ENCODE results near the gene CCL22.

Gene CCL22

GRCh38 chr16:57364143-57364542, 5.6 kb downstream of the CCL22 start:
- no peak for DNase-seq (ENCODE audit: low read depth in 2 of 2)

GRCh38 chr16:57366544-57367040, 8.0 kb downstream of the CCL22 start:
- no peak overlapping the region for H3K4me3 ChIP-seq (replicated peaks in 1 of 2; ENCODE audit: low read depth in 2 of 2, low read length in 2 of 2)
- DNase-seq (ENCODE audit: low read depth in 2 of 2): peak in 1 of 2 donors; percentile 26
- no peak for TF ChIP-seq CTCF (IDR thresholded peaks at IDR 0.05; ENCODE audit: low read depth, low read length)

More at GRCh38 chr16:57364143-57364542, 5.6 kb downstream of the CCL22 start:
- no peak for TF ChIP-seq CTCF (IDR thresholded peaks at IDR 0.05; ENCODE audit: low read depth, low read length)
- H3K4me3 ChIP-seq (replicated peaks in 1 of 2; ENCODE audit: low read depth in 2 of 2, low read length in 2 of 2): no peak overlapping the region

- no peak overlapping the region for H3K4me3 ChIP-seq (replicated peaks in 1 of 2; ENCODE audit: low read depth in 2 of 2, low read length in 2 of 2)
- peak; percentile 11 to 14 for DNase-seq (ENCODE audit: low read depth in 2 of 2)
- no peak for TF ChIP-seq CTCF (IDR thresholded peaks at IDR 0.05; ENCODE audit: low read depth, low read length)
Measured at GRCh38 chr16:57367116-57367752, 8.7 kb downstream of the CCL22 start.

DNA sequence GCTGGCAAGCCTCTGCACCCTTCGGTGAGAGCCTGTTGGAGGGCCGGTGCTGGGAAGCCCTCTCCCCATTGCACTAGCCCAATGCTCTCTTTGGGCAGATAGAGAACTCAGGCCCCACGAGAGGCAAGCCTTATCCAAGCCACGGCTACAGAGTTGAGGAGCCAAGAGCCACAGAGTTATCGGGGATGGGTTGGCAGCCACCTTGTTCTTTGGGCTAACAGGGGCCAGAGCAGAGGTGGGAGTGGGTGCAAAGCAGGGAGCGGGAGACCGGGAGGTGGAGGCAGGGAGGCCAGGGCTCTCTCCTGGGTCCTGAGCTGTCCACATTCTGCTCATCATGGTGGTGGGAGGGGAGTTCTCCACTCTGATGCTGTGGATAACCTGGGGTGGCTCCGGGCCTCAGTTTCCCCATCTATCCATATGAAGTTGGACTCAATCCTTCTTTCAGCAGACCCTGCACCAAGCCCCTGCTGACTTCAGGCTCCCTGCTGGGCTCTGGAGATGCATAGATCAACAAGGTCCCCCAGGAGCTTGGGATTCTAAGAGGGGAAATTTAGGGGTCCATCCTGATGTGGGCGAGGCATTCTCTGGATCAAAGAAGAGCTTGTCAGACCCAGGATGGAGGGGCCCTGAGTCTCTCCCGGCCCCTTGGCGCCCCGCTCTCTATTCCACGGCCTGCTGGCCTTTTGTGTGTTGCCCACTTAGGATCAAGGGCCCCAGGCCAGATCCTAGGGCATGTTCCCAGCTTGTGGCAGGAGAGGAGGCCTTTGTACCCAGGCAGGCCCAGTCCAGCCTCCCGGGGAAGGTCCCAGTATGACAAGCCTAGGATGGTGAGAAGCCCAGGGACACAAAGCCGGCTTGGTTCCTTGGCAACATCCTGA, 13.2 kb downstream of the CCL22 start:
- no peak for TF ChIP-seq CTCF (IDR thresholded peaks at IDR 0.05; ENCODE audit: low read depth, low read length)
- peak in 1 of 2 donors; percentile 16 for DNase-seq (ENCODE audit: low read depth in 2 of 2)
- no peak overlapping the region for H3K4me3 ChIP-seq (replicated peaks in 1 of 2; ENCODE audit: low read depth in 2 of 2, low read length in 2 of 2)

DNA sequence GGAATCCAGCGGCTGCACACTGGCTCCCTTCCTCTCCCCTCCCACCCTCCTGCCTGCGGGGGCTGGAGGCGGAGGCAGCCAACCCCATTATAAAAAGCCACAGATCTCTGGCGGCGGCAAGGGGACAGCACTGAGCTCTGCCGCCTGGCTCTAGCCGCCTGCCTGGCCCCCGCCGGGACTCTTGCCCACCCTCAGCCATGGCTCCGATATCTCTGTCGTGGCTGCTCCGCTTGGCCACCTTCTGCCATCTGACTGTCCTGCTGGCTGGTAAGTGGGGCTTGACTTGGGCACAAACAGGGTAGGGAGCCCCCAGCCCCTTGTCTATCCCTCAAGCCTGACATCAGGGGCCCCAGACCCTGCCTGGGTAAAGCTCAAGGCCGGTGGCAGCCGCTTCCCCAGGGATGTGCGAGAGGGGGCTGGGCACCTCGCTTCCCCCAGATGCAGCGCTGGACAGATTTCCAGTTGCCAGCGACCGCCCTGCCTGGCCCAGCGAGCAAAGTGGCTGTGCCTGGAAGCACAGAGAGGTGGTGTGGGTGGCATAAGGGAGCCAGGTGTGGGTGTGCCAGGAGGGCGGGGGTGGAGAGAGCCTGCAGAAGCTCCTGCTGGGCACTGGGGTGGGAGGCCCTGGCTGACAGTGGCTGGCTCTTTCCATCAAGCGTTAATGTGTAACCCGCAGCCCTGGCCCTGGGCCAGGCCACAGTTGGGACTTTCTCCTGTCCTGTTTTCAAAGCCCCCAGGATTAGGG, 14.0 kb downstream of the CCL22 start, which contains the start of gene CX3CL1:
Gene CX3CL1, plus strand, starts transcription at position 119 of the 745 bp plus-strand sequence. Its CDS starts 79 bp downstream, at position 198.
- DNase-seq (ENCODE audit: low read depth in 2 of 2): peak in 1 of 2 donors; percentile 64
- H3K4me3 ChIP-seq (replicated peaks in 1 of 2; ENCODE audit: low read depth in 2 of 2, low read length in 2 of 2): peak within 1 kb of the TSS in 1 of 2 donors; percentile 19
- no peak for TF ChIP-seq CTCF (IDR thresholded peaks at IDR 0.05; ENCODE audit: low read depth, low read length)
